Common myeloid progenitor, CD34-positive (primary cell): ENCODE measurements around the gene ERAP2.
"Not testable (repeated sequence)": the region's sequence is repeated elsewhere in the genome, so short reads cannot be mapped to it uniquely, and the experiment has no call there.

ENCODE experiments used
- CTCF ChIA-PET: fragments of 350-600 bp; sonication (Branson Sonifier 250); formaldehyde crosslinking; loops from one replicate; lab custom pipeline; 2021; ENCODE audit warnings: antibody characterized with exemption; lab: Charles Lee
- POLR2A ChIA-PET: fragments of 350-600 bp; sonication (Branson Sonifier 250); formaldehyde crosslinking; loops from one replicate; lab custom pipeline; 2021; ENCODE audit warnings: antibody characterized with exemption; lab: Charles Lee
- DNase-seq, 3 donors: peaks; one replicate each; pipeline versions ENCODE4 v3.0.0 to v3.0.0-alpha.2; 2013
- H3K27ac ChIP-seq, 2 experiments: 1 replicate in 1 of 2; 2 replicates in 1 of 2; pipeline ENCODE4 v1.7.0; 2013; ENCODE audit warnings: inconsistent platforms in 2 of 2, low read length in 2 of 2, mild to moderate bottlenecking in 2 of 2, low read depth in 1 of 2, moderate library complexity in 1 of 2; ENCODE audit not compliant: severe bottlenecking in 2 of 2, insufficient read depth in 1 of 2, poor library complexity in 1 of 2
- H3K27me3 ChIP-seq, 5 experiments: replicated peaks in 2 of 5; 1 replicate in 3 of 5; 2 replicates in 2 of 5; pipeline versions ENCODE4 v1.6.1 to v1.7.0; 2013; ENCODE audit warnings: low read length in 4 of 5, mild to moderate bottlenecking in 2 of 5, moderate library complexity in 2 of 5, inconsistent platforms in 1 of 5; ENCODE audit not compliant: insufficient read depth in 5 of 5, control insufficient read depth in 4 of 5
- H3K36me3 ChIP-seq, 4 experiments: 1 replicate in 2 of 4; 2 replicates in 2 of 4; pipeline versions ENCODE4 v1.6.1 to v1.7.0; 2013; ENCODE audit warnings: low read length in 3 of 4, control low read depth in 1 of 4, mild to moderate bottlenecking in 1 of 4; ENCODE audit not compliant: control insufficient read depth in 4 of 4, insufficient read depth in 4 of 4
- H3K4me1 ChIP-seq, 4 experiments: 1 replicate in 3 of 4; 2 replicates in 1 of 4; pipeline versions ENCODE4 v1.6.1 to v1.7.1; 2013; ENCODE audit warnings: low read length in 3 of 4, mild to moderate bottlenecking in 3 of 4, control low read depth in 1 of 4, inconsistent platforms in 1 of 4, moderate library complexity in 1 of 4; ENCODE audit not compliant: control insufficient read depth in 4 of 4, insufficient read depth in 4 of 4; ENCODE audit errors: control extremely low read depth in 1 of 4
- H3K4me3 ChIP-seq, 7 experiments: 1 replicate in 4 of 7; 2 replicates in 3 of 7; pipeline versions ENCODE4 v1.5.1 to v1.7.0; 2013; ENCODE audit warnings: mild to moderate bottlenecking in 7 of 7, low read length in 6 of 7, moderate library complexity in 6 of 7, inconsistent platforms in 2 of 7, low read depth in 2 of 7, control low read depth in 1 of 7; ENCODE audit not compliant: insufficient read depth in 4 of 7, control insufficient read depth in 1 of 7; ENCODE audit errors: extremely low read depth in 1 of 7
- H3K9me3 ChIP-seq, 5 experiments: 1 replicate in 4 of 5; 2 replicates in 1 of 5; pipeline versions ENCODE4 v1.6.1 to v1.7.1; 2013; ENCODE audit warnings: low read length in 4 of 5, mild to moderate bottlenecking in 2 of 5, inconsistent platforms in 1 of 5, low read depth in 1 of 5, moderate library complexity in 1 of 5; ENCODE audit not compliant: control insufficient read depth in 4 of 5, insufficient read depth in 2 of 5; ENCODE audit errors: control extremely low read depth in 1 of 5
- WGBS: methylation state at CpG from one replicate; pipeline ENCODE4 v1.1.5; 2013; ENCODE audit not compliant: insufficient coverage; 5-methylcytosine and 5-hydroxymethylcytosine counted together

ERAP2 gene

DNA sequence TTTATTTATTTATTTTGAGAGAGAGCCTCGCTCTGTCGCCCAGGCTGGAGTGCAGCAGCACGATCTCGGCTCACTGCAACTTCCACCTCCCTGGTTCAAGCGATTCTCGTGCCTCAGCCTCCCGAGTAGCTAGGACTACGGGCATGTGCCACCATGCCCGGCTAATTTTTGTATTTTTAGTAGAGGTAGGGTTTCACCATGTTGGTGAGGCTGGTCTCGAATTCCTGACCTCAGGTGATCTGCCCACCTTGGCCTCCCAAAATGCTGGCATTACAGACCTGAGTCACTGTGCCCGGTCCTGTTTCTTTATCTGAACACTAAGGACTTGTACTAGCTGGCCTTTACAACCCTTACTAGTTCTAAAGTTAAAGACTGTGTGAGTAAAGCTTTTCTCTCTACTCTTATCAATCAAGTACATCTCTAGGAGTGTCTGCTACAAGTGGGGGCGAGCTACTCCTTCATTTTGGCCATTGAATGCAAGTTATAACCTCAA is 723 bp downstream of the ERAP2 start:
- 7% methylated on average over 5 of the region's 12 CpGs for WGBS
- not testable (repeated sequence) for DNase-seq, H3K9me3 ChIP-seq, H3K27me3 ChIP-seq
- H3K4me3 ChIP-seq, result peak overlapping the region in 6 of 7 experiments; percentile 85 to 100 (median 91)
- peaks cover 9 to 26% (median 14%) of the 10 kb centered on the region in 4 experiments for H3K36me3 ChIP-seq
- POLR2A ChIA-PET, result interaction anchor here (0.6 to 1.5 kb wide), 5 partner anchors 11 to 59 kb away, joined by 3 to 4 read pairs (median 4); partner anchors contain the start of gene LNPEP
- peak overlapping the region; percentile 55 to 89 for H3K27ac ChIP-seq
- H3K4me1 ChIP-seq, result peaks cover 18 to 40% (median 27%) of the 10 kb centered on the region in 4 experiments
- CTCF ChIA-PET, result interaction anchor here (0.6 to 4.3 kb wide), 11 partner anchors 8 to 287 kb away, joined by 3 to 12 read pairs (median 4); partner anchors contain the start of gene ERAP1

DNA sequence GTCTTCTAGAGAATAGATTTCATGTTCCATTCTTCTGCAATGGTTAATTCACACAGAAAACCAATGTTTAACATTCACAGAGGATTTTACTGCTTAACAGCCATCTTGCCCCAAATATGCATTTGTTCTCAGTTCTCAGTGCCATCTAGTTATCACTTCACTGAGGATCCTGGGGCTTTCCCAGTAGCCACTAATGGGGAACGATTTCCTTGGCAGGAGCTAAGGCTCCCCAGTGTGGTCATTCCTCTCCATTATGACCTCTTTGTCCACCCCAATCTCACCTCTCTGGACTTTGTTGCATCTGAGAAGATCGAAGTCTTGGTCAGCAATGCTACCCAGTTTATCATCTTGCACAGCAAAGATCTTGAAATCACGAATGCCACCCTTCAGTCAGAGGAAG is 3.4 kb downstream of the ERAP2 start:
- CTCF ChIA-PET, result no interaction called here

GRCh38 chr5:96880444-96881164 is 4.3 kb downstream of the ERAP2 start:
- Histone ChIP-seq H3K4me1 (peaks cover 16 to 41% (median 28%) of the 10 kb centered on the region in 4 experiments), H3K9me3 (no peaks in the 10 kb centered on the region), H3K4me3 (no peak overlapping the region), H3K27ac (peak overlapping the region in 1 of 2 experiments; percentile 13), H3K27me3 (no peaks in the 10 kb centered on the region), H3K36me3 (peaks cover 11 to 57% (median 33%) of the 10 kb centered on the region in 4 experiments)
- no peak for DNase-seq
- ChIA-PET POLR2A (no interaction called here), CTCF (no interaction called here)
- 82% methylated on average over 4 of the region's 4 CpGs for WGBS

More for the DNA sequence above, 3.4 kb downstream of the ERAP2 start:
- no peaks in the 10 kb centered on the region for H3K27me3 ChIP-seq
- DNase-seq, result no peak
- no peaks in the 10 kb centered on the region for H3K9me3 ChIP-seq
- peaks cover 9 to 49% (median 25%) of the 10 kb centered on the region in 4 experiments for H3K36me3 ChIP-seq
- WGBS, result 97% methylated on average over 3 of the region's 3 CpGs
- H3K4me1 ChIP-seq, result peaks cover 18 to 41% (median 29%) of the 10 kb centered on the region in 4 experiments
- POLR2A ChIA-PET, result no interaction called here
- H3K4me3 ChIP-seq, result no peak overlapping the region
- H3K27ac ChIP-seq, result no peak overlapping the region

DNA sequence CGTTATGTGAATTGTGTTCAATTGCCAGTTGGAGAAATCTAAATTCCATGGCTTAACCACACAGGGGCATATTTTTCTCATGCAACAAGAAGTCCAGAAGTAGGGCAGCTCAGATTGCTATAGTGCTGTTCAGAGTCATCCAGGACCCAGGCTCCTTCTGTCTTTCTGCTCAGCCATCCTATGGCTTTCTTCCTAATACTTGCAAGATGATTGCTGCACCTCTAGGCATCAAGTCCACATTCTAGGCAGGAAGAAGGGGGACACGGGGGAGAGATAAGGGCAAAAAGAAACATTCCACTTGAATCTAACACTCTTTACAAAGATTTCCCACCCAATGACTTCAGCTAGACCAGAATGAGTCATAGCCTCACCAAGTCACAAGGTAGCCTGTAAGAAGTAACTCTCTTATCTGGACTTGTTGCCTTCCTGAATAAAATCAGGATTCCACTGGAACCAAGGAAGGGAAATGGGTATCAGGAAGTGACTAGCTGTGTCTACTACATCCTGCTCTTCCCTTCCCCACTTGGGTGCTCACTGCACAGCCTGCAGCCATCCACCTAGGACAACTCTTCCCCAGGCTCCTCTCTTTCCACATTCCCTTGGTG is 5.3 kb downstream of the ERAP2 start:
- WGBS, result 100% methylated on average over 1 of the region's 2 CpGs
- no peak overlapping the region for H3K27ac ChIP-seq
- peaks cover 11 to 60% (median 37%) of the 10 kb centered on the region in 4 experiments for H3K36me3 ChIP-seq
- DNase-seq, result peak in 1 of 3 donors; percentile 46
- H3K27me3 ChIP-seq, result no peaks in the 10 kb centered on the region
- no peak overlapping the region for H3K4me3 ChIP-seq
- peaks cover 9 to 38% (median 28%) of the 10 kb centered on the region in 4 experiments for H3K4me1 ChIP-seq
- H3K9me3 ChIP-seq, result no peaks in the 10 kb centered on the region
- ChIA-PET POLR2A (no interaction called here), CTCF (interaction anchor here (1.0 to 1.9 kb wide), 4 partner anchors 10 to 280 kb away, joined by 3 to 6 read pairs (median 4); partner anchors contain the start of gene LNPEP)

GRCh38 chr5:96883871-96884270 is 7.6 kb downstream of the ERAP2 start:
- H3K4me1 ChIP-seq, result peaks cover 4 to 26% (median 18%) of the 10 kb centered on the region in 4 experiments
- H3K27ac ChIP-seq, result no peak overlapping the region
- peaks cover 11 to 70% (median 42%) of the 10 kb centered on the region in 4 experiments for H3K36me3 ChIP-seq
- no peak for DNase-seq
- H3K9me3 ChIP-seq, result no peaks in the 10 kb centered on the region
- no peaks in the 10 kb centered on the region for H3K27me3 ChIP-seq
- H3K4me3 ChIP-seq, result no peak overlapping the region
- ChIA-PET CTCF (interaction anchor here (1.9 kb wide), 1 partner anchor 76 kb away, joined by 4 read pairs; the partner anchor contains the start of gene ERAP1), POLR2A (interaction anchor here (0.7 kb wide), 1 partner anchor 1191 kb away, joined by 3 read pairs; no protein-coding TSS in a partner anchor)
- WGBS, result 87% methylated on average over 3 of the region's 3 CpGs

DNA sequence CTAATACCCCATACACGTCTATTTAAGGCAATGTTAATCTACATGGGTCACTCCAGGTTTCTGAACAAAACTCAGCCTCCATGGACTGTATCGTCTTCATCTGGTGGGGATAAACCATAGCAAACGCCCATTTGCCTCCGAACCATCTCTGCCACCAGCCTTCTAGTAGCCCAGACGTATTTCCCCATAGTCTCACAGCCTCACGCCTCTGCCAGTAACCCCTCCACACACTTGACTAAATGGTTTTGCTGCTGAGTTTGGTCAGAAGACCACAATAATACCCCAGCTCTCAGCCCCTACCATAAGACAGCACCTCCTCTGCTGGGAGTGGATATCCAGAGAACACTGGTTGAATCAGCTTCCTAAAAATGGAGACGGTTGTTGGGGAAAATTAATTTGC is 8.7 kb downstream of the ERAP2 start:
- POLR2A ChIA-PET, result interaction anchor here (0.6 kb wide), 1 partner anchor 921 kb away, joined by 3 read pairs; no protein-coding TSS in a partner anchor
- Histone ChIP-seq H3K27ac (no peak overlapping the region), H3K36me3 (peaks cover 7 to 74% (median 46%) of the 10 kb centered on the region in 4 experiments), H3K27me3 (no peaks in the 10 kb centered on the region), H3K4me1 (peaks cover 4 to 26% (median 18%) of the 10 kb centered on the region in 4 experiments), H3K4me3 (no peak overlapping the region), H3K9me3 (no peaks in the 10 kb centered on the region)
- CTCF ChIA-PET, result interaction anchor here (0.9 to 1.9 kb wide), 5 partner anchors 10 to 77 kb away, joined by 3 to 4 read pairs (median 4); partner anchors contain the start of gene ERAP1
- DNase-seq, result no peak
- 96% methylated on average over 6 of the region's 7 CpGs for WGBS
